A549 (cell line): ENCODE data around the gene SWAP70. TPM values are rescaled to one million over a fixed set of nuclear protein-coding genes. Genes with fewer than 3 reads are reported as not detected.
A peak's percentile ranks its signal among the peaks of the same experiment; 100 is the strongest.

Experiments
- ATAC-seq, 2 experiments: fragments of 200-7000 bp in 1 of 2; fragments of >200 bp in 1 of 2; cut with Nextera tagmentation in 1 of 2; cut with Tn5 transposase in 1 of 2; 3 replicates each; pipeline versions ENCODE4 v1.8.0 to v1.9.1; 2018 to 2020; ENCODE audit warnings: mild to moderate bottlenecking in 1 of 2, moderate library complexity in 1 of 2
- CTCF ChIA-PET: fragments of 300-600 bp; sonication (Branson Sonifier 250); formaldehyde crosslinking; extraction: SDS; loops from one replicate; lab custom pipeline; 2021; ENCODE audit warnings: antibody characterized with exemption, inconsistent platforms; lab: Yijun Ruan, JAX
- POLR2A ChIA-PET: fragments of 350-600 bp; formaldehyde crosslinking; extraction: SDS; loops from one replicate; lab custom pipeline; 2021; ENCODE audit warnings: antibody characterized with exemption, inconsistent platforms; lab: Yijun Ruan, JAX
- DNase-seq, 2 experiments: peaks; one replicate each; pipeline versions ENCODE4 v3.0.0 to v3.0.0-alpha.2; 2011 to 2016; ENCODE audit warnings: low read depth in 1 of 2, low spot score in 1 of 2
- FAIRE-seq: peaks from 2 replicates; lab custom pipeline; 2011; peaks lifted over from hg19 to GRCh38; lab: Jason Lieb, UNC
- H3K27ac ChIP-seq, 2 experiments: fragments of >200 bp; sonication (Bioruptor Twin); formaldehyde crosslinking; 3 replicates each; pipeline ENCODE4 v1.5.1; 2016 to 2017
- H3K4me1 ChIP-seq: fragments of >200 bp; sonication (Bioruptor Twin); formaldehyde crosslinking; 3 replicates; pipeline ENCODE4 v1.6.1; 2016
- H3K4me2 ChIP-seq: fragments of >200 bp; sonication (Bioruptor Twin); formaldehyde crosslinking; 3 replicates; pipeline ENCODE4 v1.6.1; 2016
- H3K4me3 ChIP-seq: fragments of >200 bp; sonication (Bioruptor Twin); formaldehyde crosslinking; 3 replicates; pipeline ENCODE4 v1.5.1; 2016
- H3K9me3 ChIP-seq: fragments of >200 bp; sonication (Bioruptor Twin); formaldehyde crosslinking; 3 replicates; pipeline ENCODE4 v1.6.1; 2016
- CBX2 ChIP-seq: fragments of 200-600 bp; sonication (generic); IDR thresholded peaks from 2 replicates; pipeline ENCODE4 v1.6.1; 2016; ENCODE audit warnings: low read depth, mild to moderate bottlenecking, borderline replicate concordance
- CHD2 ChIP-seq: fragments of 150-350 bp; IDR thresholded peaks from 2 replicates; pipeline ENCODE4 v1.6.1; 2014; ENCODE audit warnings: low read length; ENCODE audit not compliant: partially characterized antibody
- EHMT2 ChIP-seq: fragments of 200-600 bp; sonication (generic); IDR thresholded peaks from 2 replicates; pipeline ENCODE4 v1.6.1; 2016; ENCODE audit warnings: antibody characterized with exemption, low read depth, mild to moderate bottlenecking, moderate library complexity
- EP300 ChIP-seq, 2 experiments: fragments of >200 bp; sonication (Bioruptor Twin); formaldehyde crosslinking; IDR thresholded peaks; 2 replicates in 1 of 2; 3 replicates in 1 of 2; pipeline ENCODE4 v1.6.1; 2016 to 2017
- ESRRA ChIP-seq: fragments of 150-350 bp; IDR thresholded peaks from 2 replicates; pipeline ENCODE4 v1.6.1; 2014; ENCODE audit warnings: mild to moderate bottlenecking, low read length, borderline replicate concordance
- FOSL2 ChIP-seq, 2 experiments: fragments of 450-650 bp in 1 of 2; fragments of >200 bp in 1 of 2; sonication (Bioruptor Twin) in 1 of 2; formaldehyde crosslinking; IDR thresholded peaks; 2 replicates each; pipeline versions ENCODE4 v1.5.0 to v1.6.1; 2016 to 2020; ENCODE audit warnings: mild to moderate bottlenecking in 1 of 2, moderate library complexity in 1 of 2
- FOXS1 ChIP-seq: fragments of 250-450 bp; sonication (Bioruptor Pico); IDR thresholded peaks from 2 replicates; pipeline ENCODE4 v1.5.0; 2020; ENCODE audit warnings: mild to moderate bottlenecking, moderate library complexity
- GATA3 ChIP-seq: IDR thresholded peaks from 2 replicates; pipeline ENCODE4 v1.6.1; 2012; ENCODE audit warnings: borderline replicate concordance
- HDAC2 ChIP-seq: fragments of 200-600 bp; sonication (generic); IDR thresholded peaks from 2 replicates; pipeline ENCODE4 v1.6.1; 2016
- HMGXB4 ChIP-seq: fragments of 250-450 bp; sonication (Bioruptor Pico); IDR thresholded peaks from 2 replicates; pipeline ENCODE4 v1.5.0; 2021; ENCODE audit warnings: mild to moderate bottlenecking, moderate library complexity, borderline replicate concordance
- JUN ChIP-seq, 2 experiments: fragments of >200 bp; sonication (Bioruptor Twin); formaldehyde crosslinking; IDR thresholded peaks; 2 replicates in 1 of 2; 3 replicates in 1 of 2; pipeline ENCODE4 v1.6.1; 2016 to 2017
- JUNB ChIP-seq: fragments of >200 bp; sonication (Bioruptor Twin); formaldehyde crosslinking; IDR thresholded peaks from 2 replicates; pipeline ENCODE4 v1.6.1; 2016
- KDM1A ChIP-seq: fragments of 200-600 bp; sonication (generic); IDR thresholded peaks from 2 replicates; pipeline ENCODE4 v1.6.1; 2016; ENCODE audit warnings: low read depth, mild to moderate bottlenecking
- KDM5A ChIP-seq: fragments of 200-600 bp; sonication (generic); IDR thresholded peaks from 2 replicates; pipeline ENCODE4 v1.6.1; 2016; ENCODE audit warnings: antibody characterized with exemption, mild to moderate bottlenecking
- NFE2L2 ChIP-seq: fragments of 150-350 bp; conservative IDR thresholded peaks from 2 replicates; pipeline ENCODE4 v1.6.1; 2014; ENCODE audit warnings: low read length
- NPAS2 ChIP-seq: fragments of 250-450 bp; sonication (Bioruptor Pico); IDR thresholded peaks from 2 replicates; pipeline ENCODE4 v1.8.0; 2022; ENCODE audit warnings: mild to moderate bottlenecking, moderate library complexity, borderline replicate concordance
- NR3C1 ChIP-seq: fragments of >200 bp; sonication (Bioruptor Twin); formaldehyde crosslinking; IDR thresholded peaks from 3 replicates; pipeline ENCODE4 v1.6.1; 2017
- RARB ChIP-seq: fragments of 250-450 bp; sonication (Bioruptor Pico); IDR thresholded peaks from 2 replicates; pipeline ENCODE4 v1.8.0; 2021; ENCODE audit warnings: mild to moderate bottlenecking, moderate library complexity
- RFX5 ChIP-seq: fragments of 450-650 bp; IDR thresholded peaks from 2 replicates; pipeline ENCODE4 v1.7.1; 2014; ENCODE audit warnings: antibody characterized with exemption, mild to moderate bottlenecking, moderate library complexity
- USF2 ChIP-seq: fragments of 450-650 bp; IDR thresholded peaks from 2 replicates; pipeline ENCODE4 v1.6.1; 2014; ENCODE audit warnings: antibody characterized with exemption
- ZNF302 ChIP-seq: fragments of 250-450 bp; sonication (Bioruptor Pico); IDR thresholded peaks from 2 replicates; pipeline ENCODE4 v1.9.0; 2021; ENCODE audit warnings: inconsistent platforms, mild to moderate bottlenecking, moderate library complexity
- ZSCAN20 ChIP-seq: fragments of 250-450 bp; sonication (Bioruptor Pico); IDR thresholded peaks from 2 replicates; pipeline ENCODE4 v1.8.0; 2022; ENCODE audit warnings: mild to moderate bottlenecking, moderate library complexity
- WGBS: methylation state at CpG from one replicate; pipeline ENCODE4 v1.1.6; 2017; ENCODE audit errors: missing lambda C conversion rate; 5-methylcytosine and 5-hydroxymethylcytosine counted together
- polyA plus RNA-seq, 4 experiments: library from polyadenylated mRNA; depleted of rRNA in 3 of 4; stranded (reverse); fragments of >200 nt; fragmentation: RNase III in 1 of 4; extraction: RNeasy Plus Mini Kit Qiagen cat#74134 plus additional on column Dnase treatment in 1 of 4; gene quantifications; 2 replicates in 3 of 4; 3 replicates in 1 of 4; pipeline ENCODE4 v1.2.3, GENCODE V29; 2011 to 2017
- TF ChIP-seq, protein P1 (sequence below): fragments of 200-600 bp; sonication (generic); IDR thresholded peaks from 2 replicates; pipeline ENCODE4 v1.6.1; 2016; ENCODE audit warnings: antibody characterized with exemption, mild to moderate bottlenecking, moderate library complexity
- TF ChIP-seq, protein P2 (sequence below): fragments of >200 bp; sonication (Bioruptor Twin); formaldehyde crosslinking; IDR thresholded peaks from 2 replicates; pipeline ENCODE4 v1.6.1; 2016
- TF ChIP-seq, protein P3 (sequence below): fragments of >200 bp; sonication (Bioruptor Twin); formaldehyde crosslinking; IDR thresholded peaks from 3 replicates; pipeline ENCODE4 v1.5.1; 2016
- TF ChIP-seq, protein P4 (sequence below): IDR thresholded peaks from 2 replicates; pipeline ENCODE4 v1.6.1; 2012

The SWAP70 gene
- polyA plus RNA-seq, 2 of the 4 experiments (the other 2 are of a cell fraction), result 24.5 to 25.5 TPM

- no peak for FAIRE-seq
These were observed 84.0 kb downstream of the SWAP70 start for GRCh38 chr11:9747828-9748227.

GRCh38 chr11:9748361-9748970 is 84.6 kb downstream of the SWAP70 start:
- H3K27ac ChIP-seq, result peak overlapping the region in 1 of 2 experiments; percentile 50; a peak in 2 of 6 replicates
- peak; percentile 96 to 97 for ATAC-seq
- H3K9me3 ChIP-seq, result no peaks in the 10 kb centered on the region
- CTCF ChIA-PET, result interaction anchor here (0.6 to 8.3 kb wide), 50 partner anchors 8 to 583 kb away, joined by 3 to 100 read pairs (median 5); partner anchors contain the start of genes ADM and WEE1
- peak; percentile 85 to 89 for DNase-seq
- WGBS, result 45% methylated on average over 7 of the region's 7 CpGs
- POLR2A ChIA-PET, result interaction anchor here (1.0 to 2.7 kb wide), 3 partner anchors 135 to 556 kb away, joined by 3 to 14 read pairs (median 3); partner anchors contain the start of gene ADM
- H3K4me2 ChIP-seq, result no peak overlapping the region
- peak; percentile 36 for FAIRE-seq
- H3K4me3 ChIP-seq, result no peak overlapping the region
- H3K4me1 ChIP-seq, result peaks cover 21% of the 10 kb centered on the region
- TF ChIP-seq KDM1A (peak; percentile 92), USF2 (no peak), ESRRA (no peak), HDAC2 (no peak; the same call in 1 of the 2 replicates), EHMT2 (no peak), FOSL2 (IDR thresholded peaks at IDR 0.05) (no peak), FOSL2 (CRISPR knock-in tag; IDR thresholded peaks at IDR 0.05) (no peak), HMGXB4 (CRISPR knock-in tag) (no peak)
- TF ChIP-seq, protein P1, sequence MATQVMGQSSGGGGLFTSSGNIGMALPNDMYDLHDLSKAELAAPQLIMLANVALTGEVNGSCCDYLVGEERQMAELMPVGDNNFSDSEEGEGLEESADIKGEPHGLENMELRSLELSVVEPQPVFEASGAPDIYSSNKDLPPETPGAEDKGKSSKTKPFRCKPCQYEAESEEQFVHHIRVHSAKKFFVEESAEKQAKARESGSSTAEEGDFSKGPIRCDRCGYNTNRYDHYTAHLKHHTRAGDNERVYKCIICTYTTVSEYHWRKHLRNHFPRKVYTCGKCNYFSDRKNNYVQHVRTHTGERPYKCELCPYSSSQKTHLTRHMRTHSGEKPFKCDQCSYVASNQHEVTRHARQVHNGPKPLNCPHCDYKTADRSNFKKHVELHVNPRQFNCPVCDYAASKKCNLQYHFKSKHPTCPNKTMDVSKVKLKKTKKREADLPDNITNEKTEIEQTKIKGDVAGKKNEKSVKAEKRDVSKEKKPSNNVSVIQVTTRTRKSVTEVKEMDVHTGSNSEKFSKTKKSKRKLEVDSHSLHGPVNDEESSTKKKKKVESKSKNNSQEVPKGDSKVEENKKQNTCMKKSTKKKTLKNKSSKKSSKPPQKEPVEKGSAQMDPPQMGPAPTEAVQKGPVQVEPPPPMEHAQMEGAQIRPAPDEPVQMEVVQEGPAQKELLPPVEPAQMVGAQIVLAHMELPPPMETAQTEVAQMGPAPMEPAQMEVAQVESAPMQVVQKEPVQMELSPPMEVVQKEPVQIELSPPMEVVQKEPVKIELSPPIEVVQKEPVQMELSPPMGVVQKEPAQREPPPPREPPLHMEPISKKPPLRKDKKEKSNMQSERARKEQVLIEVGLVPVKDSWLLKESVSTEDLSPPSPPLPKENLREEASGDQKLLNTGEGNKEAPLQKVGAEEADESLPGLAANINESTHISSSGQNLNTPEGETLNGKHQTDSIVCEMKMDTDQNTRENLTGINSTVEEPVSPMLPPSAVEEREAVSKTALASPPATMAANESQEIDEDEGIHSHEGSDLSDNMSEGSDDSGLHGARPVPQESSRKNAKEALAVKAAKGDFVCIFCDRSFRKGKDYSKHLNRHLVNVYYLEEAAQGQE, result no peak
- TF ChIP-seq, protein P2, sequence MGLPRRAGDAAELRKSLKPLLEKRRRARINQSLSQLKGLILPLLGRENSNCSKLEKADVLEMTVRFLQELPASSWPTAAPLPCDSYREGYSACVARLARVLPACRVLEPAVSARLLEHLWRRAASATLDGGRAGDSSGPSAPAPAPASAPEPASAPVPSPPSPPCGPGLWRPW, result no peak

More at GRCh38 chr11:9747828-9748227, 84.0 kb downstream of the SWAP70 start:
- Histone ChIP-seq H3K27ac (no peak overlapping the region; a peak in 1 of 6 replicates), H3K4me1 (peaks cover 16% of the 10 kb centered on the region), H3K4me2 (no peak overlapping the region), H3K4me3 (no peak overlapping the region), H3K9me3 (no peaks in the 10 kb centered on the region)
- ChIA-PET POLR2A (interaction anchor here (1.0 to 2.7 kb wide), 3 partner anchors 134 to 557 kb away, joined by 3 to 14 read pairs (median 3); partner anchors contain the start of gene ADM), CTCF (interaction anchor here (0.6 to 8.3 kb wide), 41 partner anchors 8 to 582 kb away, joined by 3 to 100 read pairs (median 5); partner anchors contain the start of genes ADM and WEE1)
- WGBS, result 91% methylated on average over 5 of the region's 5 CpGs
- no peak for DNase-seq
- no peak for TF ChIP-seq KDM1A
- no peak for TF ChIP-seq JUNB
- TF ChIP-seq CBX2, result no peak
- TF ChIP-seq, protein P3, sequence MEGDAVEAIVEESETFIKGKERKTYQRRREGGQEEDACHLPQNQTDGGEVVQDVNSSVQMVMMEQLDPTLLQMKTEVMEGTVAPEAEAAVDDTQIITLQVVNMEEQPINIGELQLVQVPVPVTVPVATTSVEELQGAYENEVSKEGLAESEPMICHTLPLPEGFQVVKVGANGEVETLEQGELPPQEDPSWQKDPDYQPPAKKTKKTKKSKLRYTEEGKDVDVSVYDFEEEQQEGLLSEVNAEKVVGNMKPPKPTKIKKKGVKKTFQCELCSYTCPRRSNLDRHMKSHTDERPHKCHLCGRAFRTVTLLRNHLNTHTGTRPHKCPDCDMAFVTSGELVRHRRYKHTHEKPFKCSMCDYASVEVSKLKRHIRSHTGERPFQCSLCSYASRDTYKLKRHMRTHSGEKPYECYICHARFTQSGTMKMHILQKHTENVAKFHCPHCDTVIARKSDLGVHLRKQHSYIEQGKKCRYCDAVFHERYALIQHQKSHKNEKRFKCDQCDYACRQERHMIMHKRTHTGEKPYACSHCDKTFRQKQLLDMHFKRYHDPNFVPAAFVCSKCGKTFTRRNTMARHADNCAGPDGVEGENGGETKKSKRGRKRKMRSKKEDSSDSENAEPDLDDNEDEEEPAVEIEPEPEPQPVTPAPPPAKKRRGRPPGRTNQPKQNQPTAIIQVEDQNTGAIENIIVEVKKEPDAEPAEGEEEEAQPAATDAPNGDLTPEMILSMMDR, result no peak
- TF ChIP-seq FOXS1, result no peak
- no peak for TF ChIP-seq ZSCAN20 (CRISPR knock-in tag)
- TF ChIP-seq HMGXB4 (CRISPR knock-in tag), result no peak
- TF ChIP-seq ZNF302 (CRISPR knock-in tag), result no peak
- no peak for TF ChIP-seq NPAS2 (CRISPR knock-in tag)
- no peak for TF ChIP-seq EHMT2
- no peak for TF ChIP-seq KDM5A
- TF ChIP-seq NR3C1, result no peak
- no peak for TF ChIP-seq EP300 (IDR thresholded peaks at IDR 0.05)
- TF ChIP-seq RFX5, result no peak
- TF ChIP-seq NFE2L2, result no peak
- TF ChIP-seq GATA3, result no peak
- TF ChIP-seq JUN (IDR thresholded peaks at IDR 0.05), result no peak
- no peak for TF ChIP-seq CHD2
- TF ChIP-seq, protein P4, sequence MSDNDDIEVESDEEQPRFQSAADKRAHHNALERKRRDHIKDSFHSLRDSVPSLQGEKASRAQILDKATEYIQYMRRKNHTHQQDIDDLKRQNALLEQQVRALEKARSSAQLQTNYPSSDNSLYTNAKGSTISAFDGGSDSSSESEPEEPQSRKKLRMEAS, result no peak
- no peak for TF ChIP-seq RARB (CRISPR knock-in tag)
- ATAC-seq, result peak in 1 of 2 experiments; percentile 26; a peak in 2 of 6 replicates
